ENCODE measurements around the gene SPRED3.

The SPRED3 gene

DNA sequence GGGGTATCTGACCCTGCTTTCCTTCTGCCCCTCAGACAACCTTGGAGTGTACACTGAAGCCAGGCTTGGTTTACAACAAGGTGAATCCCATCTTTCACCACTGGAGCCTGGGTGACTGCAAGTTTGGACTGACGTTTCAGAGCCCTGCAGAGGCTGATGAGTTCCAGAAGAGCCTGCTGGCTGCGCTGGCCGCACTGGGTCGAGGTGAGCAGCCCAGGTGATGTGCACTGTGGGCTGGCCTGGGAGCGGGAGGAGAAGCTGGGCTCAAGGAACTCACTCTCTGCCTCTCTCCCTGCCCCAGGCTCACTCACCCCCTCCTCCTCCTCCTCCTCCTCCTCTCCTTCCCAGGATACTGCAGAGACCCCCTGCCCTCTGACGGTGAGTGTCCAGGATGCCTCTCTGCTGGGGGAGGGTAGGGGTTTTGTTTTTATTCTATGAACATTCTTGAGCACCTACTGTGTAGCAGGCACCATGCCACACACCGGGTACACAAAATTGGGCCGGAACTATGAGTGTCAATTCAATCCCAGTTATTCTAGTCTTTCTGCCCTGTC, 3.5 kb downstream of the SPRED3 start:
- TF ChIP-seq TAF1 (IDR thresholded peaks at IDR 0.05; ENCODE audit: borderline replicate concordance, insufficient read depth, low read length) (no peak), POLR2AphosphoS5 (IDR thresholded peaks at IDR 0.05; ENCODE audit: low read depth, low read length) (no peak; the same call in 1 of the 2 replicates)
- TF ChIP-seq, protein P1, sequence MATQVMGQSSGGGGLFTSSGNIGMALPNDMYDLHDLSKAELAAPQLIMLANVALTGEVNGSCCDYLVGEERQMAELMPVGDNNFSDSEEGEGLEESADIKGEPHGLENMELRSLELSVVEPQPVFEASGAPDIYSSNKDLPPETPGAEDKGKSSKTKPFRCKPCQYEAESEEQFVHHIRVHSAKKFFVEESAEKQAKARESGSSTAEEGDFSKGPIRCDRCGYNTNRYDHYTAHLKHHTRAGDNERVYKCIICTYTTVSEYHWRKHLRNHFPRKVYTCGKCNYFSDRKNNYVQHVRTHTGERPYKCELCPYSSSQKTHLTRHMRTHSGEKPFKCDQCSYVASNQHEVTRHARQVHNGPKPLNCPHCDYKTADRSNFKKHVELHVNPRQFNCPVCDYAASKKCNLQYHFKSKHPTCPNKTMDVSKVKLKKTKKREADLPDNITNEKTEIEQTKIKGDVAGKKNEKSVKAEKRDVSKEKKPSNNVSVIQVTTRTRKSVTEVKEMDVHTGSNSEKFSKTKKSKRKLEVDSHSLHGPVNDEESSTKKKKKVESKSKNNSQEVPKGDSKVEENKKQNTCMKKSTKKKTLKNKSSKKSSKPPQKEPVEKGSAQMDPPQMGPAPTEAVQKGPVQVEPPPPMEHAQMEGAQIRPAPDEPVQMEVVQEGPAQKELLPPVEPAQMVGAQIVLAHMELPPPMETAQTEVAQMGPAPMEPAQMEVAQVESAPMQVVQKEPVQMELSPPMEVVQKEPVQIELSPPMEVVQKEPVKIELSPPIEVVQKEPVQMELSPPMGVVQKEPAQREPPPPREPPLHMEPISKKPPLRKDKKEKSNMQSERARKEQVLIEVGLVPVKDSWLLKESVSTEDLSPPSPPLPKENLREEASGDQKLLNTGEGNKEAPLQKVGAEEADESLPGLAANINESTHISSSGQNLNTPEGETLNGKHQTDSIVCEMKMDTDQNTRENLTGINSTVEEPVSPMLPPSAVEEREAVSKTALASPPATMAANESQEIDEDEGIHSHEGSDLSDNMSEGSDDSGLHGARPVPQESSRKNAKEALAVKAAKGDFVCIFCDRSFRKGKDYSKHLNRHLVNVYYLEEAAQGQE (IDR thresholded peaks at IDR 0.05; ENCODE audit: insufficient read depth in 1 of 2, low read depth in 2 of 2, low read length in 2 of 2): no peak

DNA sequence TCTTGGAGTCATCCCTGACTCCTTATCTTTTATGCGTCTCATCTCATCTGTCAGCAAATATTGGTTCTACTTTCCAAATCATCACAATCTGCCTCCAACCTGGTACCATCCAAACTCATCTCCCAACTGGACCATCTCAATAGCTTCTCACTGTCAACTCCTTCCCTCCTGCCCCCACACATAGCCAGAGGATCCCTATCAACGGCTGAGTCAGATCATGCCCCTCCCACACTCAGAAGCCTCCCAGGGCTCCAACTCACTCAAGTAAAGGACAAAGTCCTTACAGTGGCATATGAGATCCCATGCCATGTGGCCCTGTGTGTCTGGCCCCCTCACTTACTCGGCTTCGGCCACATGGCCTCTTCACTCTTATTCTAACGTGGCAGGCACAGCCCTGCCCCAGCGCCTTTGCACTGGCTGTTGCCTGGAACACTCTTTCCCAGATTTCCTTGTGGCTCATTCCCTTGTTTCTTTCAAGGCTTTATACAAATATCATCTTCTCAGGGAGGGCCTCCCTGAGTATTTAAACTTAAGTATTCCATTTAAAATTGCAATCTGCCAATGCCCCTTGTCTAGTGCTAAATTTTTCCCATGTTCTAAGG, 4.3 kb downstream of the SPRED3 start:
- TF ChIP-seq FOXP2 (optimal IDR thresholded peaks at IDR 0.05; ENCODE audit: borderline replicate concordance, extremely low read depth, extremely low read length, insufficient read depth): no peak
- TF ChIP-seq POLR2AphosphoS5 (IDR thresholded peaks at IDR 0.05; ENCODE audit: low read depth, low read length): no peak
- no peak for TF ChIP-seq SIN3A (IDR thresholded peaks at IDR 0.05; ENCODE audit: borderline replicate concordance, insufficient read depth, low read length)
- no peak for TF ChIP-seq TAF1 (IDR thresholded peaks at IDR 0.05; ENCODE audit: borderline replicate concordance, insufficient read depth, low read length)
- TF ChIP-seq, protein P1 (IDR thresholded peaks at IDR 0.05; ENCODE audit: insufficient read depth in 1 of 2, low read depth in 2 of 2, low read length in 2 of 2): no peak

GRCh38 chr19:38394488-38394887, 6.0 kb downstream of the SPRED3 start:
- no peak for TF ChIP-seq TAF1 (IDR thresholded peaks at IDR 0.05; ENCODE audit: borderline replicate concordance, insufficient read depth, low read length)
- no peak for TF ChIP-seq SIN3A (IDR thresholded peaks at IDR 0.05; ENCODE audit: borderline replicate concordance, insufficient read depth, low read length)
- TF ChIP-seq POLR2AphosphoS5 (IDR thresholded peaks at IDR 0.05; ENCODE audit: low read depth, low read length): no peak
- no peak for TF ChIP-seq FOXP2 (optimal IDR thresholded peaks at IDR 0.05; ENCODE audit: borderline replicate concordance, extremely low read depth, extremely low read length, insufficient read depth)
- TF ChIP-seq, protein P1 (IDR thresholded peaks at IDR 0.05; ENCODE audit: insufficient read depth in 1 of 2, low read depth in 2 of 2, low read length in 2 of 2): no peak

DNA sequence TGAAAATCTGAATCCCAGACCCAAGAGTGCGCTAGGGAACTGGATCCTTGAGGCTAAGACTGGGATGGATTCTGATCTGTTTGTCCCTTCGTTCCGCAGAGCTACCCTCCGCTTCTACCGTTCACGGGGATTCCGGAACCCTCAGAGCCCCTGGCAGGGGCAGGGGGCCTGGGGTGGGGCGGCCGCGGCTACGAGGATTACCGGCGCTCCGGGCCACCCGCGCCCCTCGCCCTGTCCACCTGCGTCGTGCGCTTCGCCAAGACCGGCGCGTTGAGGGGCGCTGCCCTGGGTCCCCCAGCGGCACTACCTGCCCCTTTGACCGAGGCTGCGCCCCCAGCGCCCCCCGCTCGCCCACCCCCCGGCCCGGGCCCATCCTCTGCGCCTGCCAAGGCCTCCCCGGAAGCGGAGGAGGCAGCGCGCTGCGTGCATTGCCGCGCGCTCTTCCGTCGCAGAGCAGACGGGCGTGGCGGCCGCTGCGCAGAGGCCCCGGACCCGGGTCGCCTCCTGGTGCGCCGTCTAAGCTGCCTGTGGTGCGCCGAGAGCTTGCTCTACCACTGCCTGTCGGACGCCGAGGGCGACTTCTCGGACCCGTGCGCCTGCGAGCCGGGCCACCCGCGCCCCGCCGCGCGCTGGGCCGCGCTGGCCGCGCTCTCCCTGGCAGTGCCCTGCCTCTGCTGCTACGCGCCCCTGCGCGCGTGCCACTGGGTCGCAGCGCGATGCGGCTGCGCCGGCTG, 7.1 kb downstream of the SPRED3 start:
- TF ChIP-seq SIN3A (IDR thresholded peaks at IDR 0.05; ENCODE audit: borderline replicate concordance, insufficient read depth, low read length): no peak
- TF ChIP-seq, protein P1 (IDR thresholded peaks at IDR 0.05; ENCODE audit: insufficient read depth in 1 of 2, low read depth in 2 of 2, low read length in 2 of 2): no peak
- TF ChIP-seq POLR2AphosphoS5 (IDR thresholded peaks at IDR 0.05; ENCODE audit: low read depth, low read length): no peak
- no peak for TF ChIP-seq TAF1 (IDR thresholded peaks at IDR 0.05; ENCODE audit: borderline replicate concordance, insufficient read depth, low read length)
- TF ChIP-seq FOXP2 (optimal IDR thresholded peaks at IDR 0.05; ENCODE audit: borderline replicate concordance, extremely low read depth, extremely low read length, insufficient read depth): no peak
